Ureter (tissue), 1 donor: ENCODE measurements around the gene LSAMP. TPM values are rescaled to one million over a fixed set of nuclear protein-coding genes. Genes with fewer than 3 reads are reported as not detected.

Experiments
- DNase-seq: peaks from one replicate; pipeline ENCODE4 v3.0.0-alpha.2; 2020; ENCODE audit warnings: low spot score
- total RNA-seq: library from RNA; stranded (reverse); gene quantifications from one replicate; pipeline ENCODE4 v1.2.4, GENCODE V29; 2023
- donor health status: DM: yes; HTN: yes; CAD: no.

The LSAMP gene
- total RNA-seq, 1 donor from 2014 or later, result 7.3 TPM

DNA sequence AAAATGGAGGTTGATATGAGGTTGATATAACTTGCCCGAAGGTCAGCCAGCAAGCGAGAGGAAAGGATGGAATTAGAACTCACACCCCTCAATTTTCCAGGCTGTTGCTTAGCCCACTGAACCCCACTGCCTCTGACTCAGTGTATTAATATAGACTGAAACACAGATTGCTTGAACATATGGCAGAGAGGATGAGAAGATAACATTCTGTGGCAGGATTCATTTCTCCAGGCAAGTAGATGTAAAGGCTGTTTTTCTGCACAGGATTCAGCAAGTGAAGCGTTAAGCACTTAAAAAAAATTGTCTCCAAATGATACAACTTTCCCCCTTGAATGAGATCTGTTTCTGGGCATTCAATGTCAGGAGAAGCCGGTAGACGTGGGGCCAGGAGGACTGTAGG is 486.8 kb downstream of the LSAMP start:
- no peak for DNase-seq

DNA sequence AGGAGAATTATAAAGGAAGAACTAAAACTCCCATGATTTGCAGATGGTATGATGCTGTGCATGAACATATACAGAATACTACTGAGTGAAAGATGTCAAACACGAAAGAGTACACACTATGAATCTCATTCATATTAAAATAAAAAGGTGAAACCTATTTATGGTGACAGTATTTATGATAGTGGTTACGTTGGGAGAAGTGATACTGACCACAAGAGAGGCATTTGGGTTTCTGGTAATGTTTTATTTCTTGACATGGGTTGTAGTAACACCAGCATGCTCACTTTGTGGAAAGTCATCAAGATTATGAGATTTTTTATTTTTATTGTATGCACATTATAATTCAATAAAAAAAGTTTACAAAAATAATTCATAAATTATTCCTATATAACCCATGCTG is 498.0 kb downstream of the LSAMP start:
- no peak for DNase-seq

DNA sequence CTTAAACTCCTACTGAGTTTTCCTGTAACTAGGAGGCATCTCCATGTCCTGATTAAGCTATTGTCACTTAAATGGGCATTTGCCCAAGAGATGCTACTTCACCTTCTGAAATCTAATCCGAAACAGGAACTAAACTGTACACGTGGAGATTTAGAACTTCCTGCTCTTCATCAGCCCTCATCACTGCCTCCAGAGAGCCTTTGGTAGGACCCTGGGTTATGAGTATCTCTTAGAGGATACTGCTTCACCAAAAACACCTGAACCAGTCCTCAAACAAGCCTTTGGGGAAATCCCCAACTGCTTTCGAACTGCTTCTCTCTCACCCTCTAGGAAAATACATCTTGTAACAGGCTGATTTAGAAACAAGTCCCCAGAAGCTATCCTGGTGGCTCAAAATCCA is 501.7 kb downstream of the LSAMP start:
- no peak for DNase-seq

- no peak for DNase-seq
These were observed 508.2 kb downstream of the LSAMP start for GRCh38 chr3:115937054-115937453.

GRCh38 chr3:115932807-115933206 is 512.5 kb downstream of the LSAMP start:
- DNase-seq, result no peak

DNA sequence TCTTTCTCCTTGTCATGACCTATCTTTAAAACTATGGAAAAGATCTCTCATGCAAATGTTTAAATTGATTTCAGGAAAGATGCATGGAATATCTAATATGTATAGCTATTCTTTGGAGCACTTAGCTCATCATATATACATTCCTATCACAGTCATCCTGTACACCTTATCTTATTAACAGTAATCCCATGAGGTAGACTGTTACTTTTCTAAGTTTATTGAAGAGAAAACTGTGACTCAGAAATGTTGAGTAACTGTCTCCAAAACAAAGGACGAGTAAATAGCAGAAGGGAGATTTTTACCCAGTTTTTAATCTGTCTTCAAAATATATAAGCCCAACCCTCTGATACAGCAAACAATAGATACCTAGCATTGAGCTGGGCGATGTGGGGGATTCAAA is 513.7 kb downstream of the LSAMP start:
- no peak for DNase-seq

DNA sequence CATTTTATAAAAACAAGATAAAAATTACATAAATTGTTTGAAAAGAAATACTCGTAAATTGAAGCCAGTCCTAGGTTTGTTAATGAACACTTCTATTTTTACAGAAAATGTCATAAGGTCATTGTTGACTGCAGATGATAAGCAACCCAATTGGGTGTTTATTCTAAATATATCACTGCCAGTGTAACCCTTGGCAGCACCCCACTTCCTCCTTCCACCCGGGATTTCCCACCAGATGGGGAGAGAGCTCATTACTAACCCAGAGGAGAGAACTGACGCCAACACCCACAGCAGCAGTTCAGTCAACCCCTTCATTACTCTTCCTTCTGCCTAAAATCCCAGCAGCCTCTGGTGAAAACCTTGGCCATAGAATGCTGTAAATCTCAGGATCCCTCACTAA is 514.4 kb downstream of the LSAMP start:
- no peak for DNase-seq

- no peak for DNase-seq
These were observed 515.1 kb downstream of the LSAMP start for GRCh38 chr3:115930168-115930567.

GRCh38 chr3:115928376-115928775 is 516.9 kb downstream of the LSAMP start:
- no peak for DNase-seq

DNA sequence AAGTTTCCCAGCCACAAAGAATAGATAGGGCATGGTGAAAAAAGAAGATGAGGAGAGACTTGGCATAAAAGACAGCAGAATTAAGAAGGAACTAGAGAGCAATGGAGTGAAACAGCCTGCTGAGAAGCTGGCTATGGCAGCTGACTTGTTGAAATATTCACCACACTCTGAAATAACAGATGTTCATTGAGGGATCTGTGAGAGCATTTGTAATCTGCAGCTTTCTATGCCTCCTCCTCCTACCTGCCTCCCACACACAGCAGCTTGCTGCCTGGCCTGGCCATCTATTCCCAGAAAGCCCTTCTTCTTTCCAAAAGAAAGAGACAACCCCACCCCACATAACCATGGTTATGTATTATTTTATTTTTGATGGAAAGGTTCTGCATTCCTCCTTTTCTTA is 518.1 kb downstream of the LSAMP start:
- DNase-seq, result no peak

DNA sequence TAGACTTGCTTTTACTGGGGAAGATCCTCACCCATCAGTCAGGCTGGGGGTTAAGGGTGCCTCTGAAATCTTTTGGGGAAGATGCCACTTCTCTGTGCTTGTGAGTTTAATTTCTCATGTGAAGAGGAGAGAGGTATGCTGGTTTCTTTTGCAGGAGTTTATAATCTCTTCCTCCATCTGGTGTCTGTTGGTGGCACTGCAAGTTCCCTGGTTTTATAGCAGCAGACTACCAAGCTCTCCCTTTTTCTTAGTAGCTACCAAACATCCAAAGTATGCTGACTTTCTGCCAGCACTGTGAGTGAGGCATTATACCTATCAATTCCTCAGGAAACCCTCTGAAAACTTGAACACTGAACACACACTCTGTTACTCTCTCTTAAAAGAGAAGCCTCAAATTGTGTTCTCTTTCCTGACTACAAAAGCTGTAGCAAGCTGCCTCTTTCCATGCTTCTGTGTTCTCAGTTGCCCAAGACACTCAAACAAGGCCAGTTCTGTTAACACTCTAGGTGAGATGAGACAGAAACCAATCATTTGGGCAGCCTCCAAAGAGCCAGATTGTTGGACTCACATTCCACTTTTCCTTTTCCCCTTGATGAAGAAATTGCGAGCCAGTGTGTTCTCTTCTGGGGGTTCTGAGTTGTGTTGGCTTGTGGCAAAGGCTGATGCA is 522.5 kb downstream of the LSAMP start:
- DNase-seq, result no peak

- DNase-seq, result no peak
These were observed 523.6 kb downstream of the LSAMP start for GRCh38 chr3:115921711-115922110.

GRCh38 chr3:115918900-115919299 is 526.4 kb downstream of the LSAMP start:
- DNase-seq, result no peak

DNA sequence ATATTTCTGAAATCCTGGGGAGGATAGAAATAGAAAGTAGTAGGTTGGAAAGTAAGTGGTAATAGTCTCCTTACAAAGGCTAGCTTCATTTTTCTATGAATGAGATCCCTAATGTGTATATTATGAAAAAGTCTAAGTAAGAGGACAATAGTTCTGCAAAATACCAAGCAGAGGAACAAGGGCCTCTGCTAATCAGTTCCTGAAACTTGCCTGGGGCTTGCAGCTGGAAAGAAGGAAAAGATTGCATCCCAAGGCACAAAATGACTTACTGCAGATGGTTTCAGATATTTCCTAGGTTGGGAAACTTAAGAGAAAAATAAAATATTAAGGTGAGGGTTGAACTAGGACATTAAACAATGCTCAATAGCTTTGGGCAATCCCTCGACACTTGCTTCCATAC is 528.4 kb downstream of the LSAMP start:
- no peak for DNase-seq

DNA sequence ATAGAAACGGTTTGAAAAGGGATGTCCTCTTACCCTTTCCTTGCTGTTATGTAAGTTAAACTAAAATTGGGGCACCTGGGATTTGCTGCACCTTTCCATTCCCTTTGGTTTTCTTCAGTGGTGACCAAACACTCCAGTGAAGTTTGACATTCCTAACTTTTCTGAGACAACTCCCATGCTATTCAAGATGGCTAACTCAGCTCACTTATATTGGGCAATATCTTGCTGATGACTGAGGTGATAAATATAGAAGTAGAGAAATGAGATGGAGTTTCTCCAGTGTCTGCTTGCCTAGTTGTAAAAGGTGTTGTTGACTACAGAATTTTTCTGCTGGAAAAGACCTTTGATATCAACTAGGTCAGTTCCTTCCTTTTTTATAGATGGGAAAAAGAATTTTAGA is 530.2 kb downstream of the LSAMP start:
- no peak for DNase-seq

GRCh38 chr3:115913069-115913686 is 532.1 kb downstream of the LSAMP start:
- no peak for DNase-seq

- no peak for DNase-seq
These were observed 532.9 kb downstream of the LSAMP start for GRCh38 chr3:115912372-115912771.

DNA sequence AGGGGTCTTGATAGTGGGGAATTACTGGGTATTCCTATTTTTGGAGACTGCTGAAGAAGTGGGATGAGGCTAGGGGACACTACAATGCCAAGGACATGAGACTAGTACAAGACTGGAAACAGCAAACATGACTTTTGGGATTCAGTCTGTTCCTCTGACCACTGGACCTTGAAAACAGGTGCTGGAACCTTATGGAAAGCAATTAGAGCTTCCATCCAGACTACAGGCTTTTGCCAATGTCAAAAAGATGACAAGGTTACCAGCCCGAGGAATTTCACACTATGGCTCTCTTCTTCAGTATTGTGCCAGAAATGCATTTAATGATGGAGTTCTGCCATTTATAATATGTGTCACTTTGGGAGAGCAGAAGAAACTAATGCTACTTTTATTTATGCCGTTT is 539.4 kb downstream of the LSAMP start:
- DNase-seq, result no peak

DNA sequence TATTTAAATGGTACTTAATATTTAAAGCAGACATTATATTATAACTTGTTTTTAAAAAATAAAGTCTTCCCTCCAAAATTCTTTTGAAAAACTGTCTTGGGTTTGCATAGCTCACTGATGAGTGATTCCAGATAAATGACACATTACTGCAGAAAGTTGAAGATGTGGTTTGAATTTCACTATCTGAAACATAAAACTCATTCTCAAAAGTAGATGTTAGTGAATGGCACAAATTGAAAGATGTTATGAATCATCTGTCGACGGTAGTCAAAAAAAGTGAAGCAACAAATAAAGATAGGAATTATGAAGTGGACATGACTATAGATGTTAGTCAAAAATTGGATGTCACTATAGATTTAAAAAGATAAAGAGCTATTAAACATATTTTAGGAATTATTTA is 541.4 kb downstream of the LSAMP start:
- no peak for DNase-seq

- no peak for DNase-seq
These were observed 544.3 kb downstream of the LSAMP start for GRCh38 chr3:115901008-115901407.

GRCh38 chr3:115899535-115899934 is 545.8 kb downstream of the LSAMP start:
- DNase-seq, result no peak

DNA sequence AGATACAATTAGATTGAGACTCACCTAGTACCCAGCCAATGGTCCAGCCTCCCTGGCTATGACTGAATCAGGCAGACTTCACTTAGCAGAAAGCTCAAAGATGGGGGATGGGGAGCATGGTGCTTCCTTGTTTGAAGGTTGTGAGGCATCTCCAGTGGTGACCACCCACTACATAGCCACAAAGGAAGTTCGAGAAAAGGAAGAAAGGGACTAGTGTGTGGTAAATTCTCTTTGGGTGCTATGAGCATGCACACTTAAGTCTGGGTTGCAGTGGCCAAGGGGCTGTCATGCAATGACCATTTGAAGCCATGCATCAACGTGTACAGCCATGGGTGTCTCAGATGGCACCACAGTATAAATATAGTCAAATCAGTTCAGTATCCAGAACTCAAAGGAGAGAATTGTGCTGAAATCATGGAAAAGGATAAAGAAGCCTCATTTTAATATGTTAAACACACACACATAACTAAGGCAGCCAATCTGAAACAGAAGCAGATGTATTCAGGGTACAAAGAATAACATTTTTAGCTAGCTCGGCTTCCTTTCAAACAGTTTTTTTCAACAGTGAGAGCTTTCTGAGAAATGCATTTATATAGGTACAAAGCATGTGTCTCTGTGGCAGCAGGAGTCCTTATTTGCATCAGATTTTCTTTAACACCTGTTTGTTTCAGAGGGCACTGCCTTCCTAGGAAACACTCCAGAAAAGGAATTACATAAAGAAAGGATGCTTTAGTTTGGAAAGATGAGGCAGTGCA is 546.5 kb downstream of the LSAMP start:
- DNase-seq, result no peak

GRCh38 chr3:115891006-115891636 is 554.2 kb downstream of the LSAMP start:
- DNase-seq, result no peak
